Measurements from ENCODE around the gene ARHGAP1.

ARHGAP1 gene

DNA sequence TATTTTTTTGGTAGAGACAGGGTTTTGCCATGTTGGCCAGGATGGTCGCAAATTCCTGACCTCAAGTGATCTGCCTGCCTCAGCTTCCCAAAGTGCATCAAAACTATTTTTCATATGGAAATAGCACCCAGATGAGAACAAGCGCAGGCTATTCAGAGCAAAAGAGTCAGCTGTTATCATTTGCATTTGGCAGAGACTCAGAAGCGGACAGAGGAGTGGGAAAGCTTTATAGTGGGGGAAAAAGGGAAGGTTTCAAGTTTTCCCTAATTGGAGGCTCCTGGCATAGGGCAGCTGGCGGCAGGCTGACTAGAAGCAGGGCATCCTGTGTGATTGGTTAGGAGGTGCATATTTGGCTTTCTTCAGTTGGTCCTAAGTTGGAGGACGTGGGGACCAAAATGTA, 62.9 kb downstream of the ARHGAP1 start:
- peaks cover 64% of the 10 kb centered on the region for H3K36me3 ChIP-seq (ENCODE audit: control insufficient read depth, insufficient read depth, low read length)
- H3K9me3 ChIP-seq (ENCODE audit: control insufficient read depth, low read length) = no peaks in the 10 kb centered on the region
- WGBS, 2 experiments (ENCODE audit: insufficient coverage in 2 of 2) = 91 to 95% methylated on average over 4 of the region's 5 CpGs
- no peaks in the 10 kb centered on the region for H3K4me1 ChIP-seq (ENCODE audit: control insufficient read depth, insufficient read depth, low read length, poor library complexity, severe bottlenecking)
- H3K27ac ChIP-seq (ENCODE audit: low read depth, low read length, severe bottlenecking) = no peak overlapping the region
- no peak overlapping the region for H3K4me3 ChIP-seq (ENCODE audit: extremely low read depth, insufficient read depth, low read length, poor library complexity, severe bottlenecking)

DNA sequence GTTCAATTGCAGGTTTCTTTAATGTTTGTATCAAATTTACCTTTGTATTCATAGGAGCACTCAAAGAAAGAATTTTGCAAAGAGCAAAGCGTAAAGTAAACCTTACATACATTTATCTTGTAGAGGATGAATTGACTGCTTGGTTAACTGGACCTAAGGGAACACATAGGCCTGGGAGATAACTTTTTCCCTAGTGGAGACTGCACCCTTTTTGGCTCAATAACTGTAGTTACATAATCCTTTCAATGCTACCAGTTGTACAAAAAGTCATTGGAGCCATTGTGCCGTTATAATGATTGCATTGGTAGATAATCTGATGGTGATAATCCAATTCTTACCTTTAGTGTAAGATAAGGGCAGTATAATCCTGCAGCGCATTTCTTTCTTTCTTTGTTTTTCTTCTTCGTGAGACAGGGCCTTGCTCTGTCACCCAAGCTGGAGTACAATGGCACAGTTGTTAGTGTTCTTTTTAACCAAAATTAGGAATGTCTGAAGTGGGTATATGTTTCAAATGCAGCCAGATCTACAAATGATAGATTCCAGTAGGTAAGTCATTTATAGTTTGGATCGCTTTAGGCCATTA, 64.8 kb downstream of the ARHGAP1 start:
- H3K9me3 ChIP-seq (ENCODE audit: control insufficient read depth, low read length) = no peaks in the 10 kb centered on the region
- H3K36me3 ChIP-seq (ENCODE audit: control insufficient read depth, insufficient read depth, low read length) = peaks cover 64% of the 10 kb centered on the region
- 90 to 100% methylated on average over 2 to 3 of the region's 5 CpGs for WGBS, 2 experiments (ENCODE audit: insufficient coverage in 2 of 2)
- no peaks in the 10 kb centered on the region for H3K4me1 ChIP-seq (ENCODE audit: control insufficient read depth, insufficient read depth, low read length, poor library complexity, severe bottlenecking)
- no peak overlapping the region for H3K27ac ChIP-seq (ENCODE audit: low read depth, low read length, severe bottlenecking)
- H3K4me3 ChIP-seq (ENCODE audit: extremely low read depth, insufficient read depth, low read length, poor library complexity, severe bottlenecking) = no peak overlapping the region

DNA sequence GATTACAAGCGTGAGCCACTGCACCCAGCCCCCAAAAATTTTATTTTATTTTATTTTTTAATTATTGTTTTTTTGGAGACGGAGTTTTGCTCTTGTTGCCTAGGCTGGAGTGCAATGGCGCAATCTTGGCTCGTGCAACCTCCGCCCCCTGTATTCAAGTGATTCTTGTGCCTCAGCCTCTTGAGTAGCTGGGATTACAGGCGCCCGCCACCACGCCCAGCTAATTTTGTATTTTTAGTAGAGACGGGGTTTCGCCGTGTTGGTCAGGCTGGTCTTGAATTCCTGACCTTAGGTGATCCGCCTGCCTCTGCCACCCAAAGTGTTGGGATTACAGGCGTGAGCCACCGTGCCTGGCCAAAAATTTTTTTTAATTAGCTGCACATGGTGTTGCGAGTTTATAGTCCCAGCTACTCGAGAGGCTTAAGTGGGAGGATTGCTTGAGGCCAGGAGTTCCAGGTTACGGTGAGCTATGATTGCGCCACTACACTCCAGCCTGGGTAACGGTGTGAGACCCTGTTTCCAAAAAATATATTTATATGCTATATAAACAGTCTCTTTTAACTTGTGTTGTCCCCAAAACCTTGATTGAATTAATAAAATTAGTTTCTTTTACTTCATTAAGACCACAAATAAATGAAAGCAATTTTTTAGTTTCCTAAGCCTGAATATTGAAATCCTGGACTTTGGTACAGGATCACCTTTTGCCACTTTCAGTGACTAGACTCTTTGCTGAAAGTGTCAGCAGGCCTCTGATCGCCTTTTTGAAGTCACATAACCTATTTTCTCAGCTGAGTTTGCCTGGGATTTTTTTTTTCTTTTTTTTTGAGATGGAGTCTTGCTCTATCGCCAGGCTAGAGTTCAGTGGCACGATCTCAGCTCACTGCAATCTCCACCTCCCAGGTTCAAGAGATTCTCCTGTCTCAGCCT, 66.9 kb downstream of the ARHGAP1 start:
- Histone ChIP-seq H3K27ac (ENCODE audit: low read depth, low read length, severe bottlenecking) (no peak overlapping the region), H3K4me3 (ENCODE audit: extremely low read depth, insufficient read depth, low read length, poor library complexity, severe bottlenecking) (no peak overlapping the region), H3K4me1 (ENCODE audit: control insufficient read depth, insufficient read depth, low read length, poor library complexity, severe bottlenecking) (no peaks in the 10 kb centered on the region), H3K9me3 (ENCODE audit: control insufficient read depth, low read length) (no peaks in the 10 kb centered on the region), H3K36me3 (ENCODE audit: control insufficient read depth, insufficient read depth, low read length) (peaks cover 66% of the 10 kb centered on the region)
- 96 to 98% methylated on average over 18 of the region's 22 CpGs for WGBS, 2 experiments (ENCODE audit: insufficient coverage in 2 of 2)

DNA sequence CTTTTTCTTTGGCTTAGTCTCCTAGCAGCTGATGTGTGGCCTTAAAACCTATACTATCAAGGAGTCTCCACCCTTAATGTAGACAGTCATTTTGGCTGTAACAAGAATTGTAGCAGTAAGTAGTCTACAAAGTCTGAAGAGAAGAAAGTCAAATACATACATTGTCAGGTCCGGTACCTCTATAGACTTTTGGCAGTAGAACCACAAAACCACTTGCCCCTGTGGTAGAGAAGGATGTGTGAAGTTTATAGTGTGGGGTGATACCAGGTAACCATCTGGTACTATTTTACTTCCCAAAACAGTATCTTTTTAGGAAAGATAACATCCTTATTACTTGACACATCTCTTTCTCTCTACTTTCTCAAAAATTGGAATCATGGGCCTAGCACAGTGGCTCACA, 67.9 kb downstream of the ARHGAP1 start:
- Histone ChIP-seq H3K9me3 (ENCODE audit: control insufficient read depth, low read length) (no peaks in the 10 kb centered on the region), H3K36me3 (ENCODE audit: control insufficient read depth, insufficient read depth, low read length) (peaks cover 57% of the 10 kb centered on the region), H3K27ac (ENCODE audit: low read depth, low read length, severe bottlenecking) (no peak overlapping the region), H3K4me3 (ENCODE audit: extremely low read depth, insufficient read depth, low read length, poor library complexity, severe bottlenecking) (no peak overlapping the region), H3K4me1 (ENCODE audit: control insufficient read depth, insufficient read depth, low read length, poor library complexity, severe bottlenecking) (no peaks in the 10 kb centered on the region)
- no CpG with 5 or more reads among the region's 1 CpG for WGBS, 2 experiments (ENCODE audit: insufficient coverage in 2 of 2)

DNA sequence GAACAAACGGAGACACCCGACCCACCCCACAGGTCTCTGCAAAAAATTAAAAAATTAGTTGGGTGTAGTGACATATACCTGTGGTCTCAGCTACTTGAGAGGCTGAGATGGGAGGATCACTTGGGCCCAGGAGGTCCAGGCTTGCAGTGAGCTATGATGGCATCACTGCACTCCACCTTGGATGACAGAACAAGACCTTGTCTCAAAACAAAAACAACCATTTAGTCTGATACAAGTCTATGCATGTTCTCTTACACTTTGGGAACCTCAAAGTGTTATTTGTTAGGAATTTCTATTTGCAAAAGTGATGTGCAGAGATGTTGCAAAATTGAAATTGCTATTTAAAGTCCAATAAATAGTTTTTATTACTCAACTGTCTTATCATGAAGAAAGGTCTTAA, 68.7 kb downstream of the ARHGAP1 start:
- H3K4me1 ChIP-seq (ENCODE audit: control insufficient read depth, insufficient read depth, low read length, poor library complexity, severe bottlenecking) = no peaks in the 10 kb centered on the region
- H3K4me3 ChIP-seq (ENCODE audit: extremely low read depth, insufficient read depth, low read length, poor library complexity, severe bottlenecking) = no peak overlapping the region
- H3K27ac ChIP-seq (ENCODE audit: low read depth, low read length, severe bottlenecking) = no peak overlapping the region
- WGBS, 2 experiments (ENCODE audit: insufficient coverage in 2 of 2) = no CpG with 5 or more reads among the region's 2 CpGs
- peaks cover 58% of the 10 kb centered on the region for H3K36me3 ChIP-seq (ENCODE audit: control insufficient read depth, insufficient read depth, low read length)
- H3K9me3 ChIP-seq (ENCODE audit: control insufficient read depth, low read length) = no peaks in the 10 kb centered on the region

DNA sequence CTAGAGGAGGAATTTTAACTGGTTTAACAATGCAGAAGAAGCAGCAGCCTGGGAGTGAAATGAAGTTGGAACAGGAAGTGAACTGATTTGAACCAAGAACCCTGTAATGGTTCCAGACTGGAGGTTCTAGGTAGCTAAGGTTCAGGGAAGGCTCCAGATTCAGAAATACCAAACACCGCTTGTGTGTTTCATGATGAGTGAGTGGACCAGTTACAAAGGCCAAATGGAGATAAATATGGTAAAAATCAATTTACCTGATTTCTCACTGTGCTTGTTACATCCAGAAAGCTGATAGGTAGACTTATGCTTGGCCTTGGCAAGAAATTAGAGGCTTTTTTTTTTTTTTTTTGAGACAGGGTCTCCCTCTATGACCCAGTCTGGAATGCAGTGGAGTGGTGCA, 70.2 kb downstream of the ARHGAP1 start:
- no peaks in the 10 kb centered on the region for H3K9me3 ChIP-seq (ENCODE audit: control insufficient read depth, low read length)
- peaks cover 58% of the 10 kb centered on the region for H3K36me3 ChIP-seq (ENCODE audit: control insufficient read depth, insufficient read depth, low read length)
- 100% methylated on average over 1 of the region's 1 CpG for WGBS, 2 experiments (ENCODE audit: insufficient coverage in 2 of 2)
- H3K4me1 ChIP-seq (ENCODE audit: control insufficient read depth, insufficient read depth, low read length, poor library complexity, severe bottlenecking) = no peaks in the 10 kb centered on the region
- no peak overlapping the region for H3K27ac ChIP-seq (ENCODE audit: low read depth, low read length, severe bottlenecking)
- no peak overlapping the region for H3K4me3 ChIP-seq (ENCODE audit: extremely low read depth, insufficient read depth, low read length, poor library complexity, severe bottlenecking)

DNA sequence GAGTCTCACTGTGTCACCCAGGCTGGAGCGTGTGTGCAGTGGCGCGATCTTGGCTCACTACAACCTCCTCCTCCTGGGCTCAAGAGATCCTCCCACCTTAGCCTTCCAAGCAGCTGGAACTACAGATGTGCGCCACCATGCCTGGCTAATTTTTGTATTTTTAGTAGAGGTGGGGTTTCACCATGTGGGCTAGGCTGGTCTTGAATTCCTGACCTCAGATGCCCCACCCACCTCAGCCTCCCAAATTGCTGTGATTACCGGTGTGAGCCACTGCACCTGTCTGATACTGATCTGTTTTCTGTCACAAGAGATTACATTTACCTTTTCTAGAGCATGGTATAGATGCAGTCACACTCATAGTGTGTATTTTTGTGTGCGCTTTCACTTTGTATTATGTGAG, 71.5 kb downstream of the ARHGAP1 start:
- Histone ChIP-seq H3K4me1 (ENCODE audit: control insufficient read depth, insufficient read depth, low read length, poor library complexity, severe bottlenecking) (no peaks in the 10 kb centered on the region), H3K4me3 (ENCODE audit: extremely low read depth, insufficient read depth, low read length, poor library complexity, severe bottlenecking) (no peak overlapping the region), H3K9me3 (ENCODE audit: control insufficient read depth, low read length) (no peaks in the 10 kb centered on the region), H3K36me3 (ENCODE audit: control insufficient read depth, insufficient read depth, low read length) (peaks cover 69% of the 10 kb centered on the region), H3K27ac (ENCODE audit: low read depth, low read length, severe bottlenecking) (no peak overlapping the region)
- WGBS, 2 experiments (ENCODE audit: insufficient coverage in 2 of 2) = 81 to 92% methylated on average over 3 to 4 of the region's 6 CpGs

All from mesodermal cell (in vitro differentiated cells).